GM23338 (cell line): ENCODE results near the gene CEACAM4. TPM values are rescaled to one million over a fixed set of nuclear protein-coding genes. Genes with fewer than 3 reads are reported as not detected.

Experiments used
- ATAC-seq: fragments of 200-7000 bp; cut with Tn5 transposase; 3 replicates; pipeline ENCODE4 v1.9.1; 2020
- DNase-seq: peaks from one replicate; pipeline ENCODE4 v3.0.0-alpha.2; 2015; ENCODE audit warnings: low spot score
- H2AFZ ChIP-seq: fragments of 200-600 bp; sonication (generic); 2 replicates; pipeline ENCODE4 v1.8.0; 2016; ENCODE audit warnings: antibody characterized with exemption, mild to moderate bottlenecking, moderate library complexity
- H3F3A ChIP-seq: fragments of 200-600 bp; sonication (generic); replicated peaks from 2 replicates; pipeline ENCODE4 v1.8.0; 2017; ENCODE audit warnings: antibody characterized with exemption, mixed run types, low read depth
- H3K27ac ChIP-seq: fragments of 200-600 bp; sonication (generic); 2 replicates; pipeline ENCODE4 v1.6.1; 2016; ENCODE audit warnings: low read depth
- H3K27me3 ChIP-seq: fragments of 200-600 bp; sonication (generic); 2 replicates; pipeline ENCODE4 v1.8.0; 2016; ENCODE audit warnings: mild to moderate bottlenecking, mixed run types, moderate library complexity; ENCODE audit not compliant: insufficient read depth
- H3K36me3 ChIP-seq: fragments of 200-600 bp; sonication (generic); 2 replicates; pipeline ENCODE4 v1.8.0; 2016; ENCODE audit warnings: mild to moderate bottlenecking; ENCODE audit not compliant: insufficient read depth
- H3K4me1 ChIP-seq: fragments of 200-600 bp; sonication (generic); 2 replicates; pipeline ENCODE4 v1.8.0; 2016; ENCODE audit warnings: mild to moderate bottlenecking, moderate library complexity; ENCODE audit not compliant: insufficient read depth
- H3K4me2 ChIP-seq: fragments of 200-600 bp; sonication (generic); 2 replicates; pipeline ENCODE4 v1.7.1; 2017; ENCODE audit warnings: mixed run types
- H3K4me3 ChIP-seq: fragments of 200-600 bp; sonication (generic); 2 replicates; pipeline ENCODE4 v1.6.1; 2016; ENCODE audit warnings: mixed run types
- H3K79me2 ChIP-seq: fragments of 200-600 bp; sonication (generic); replicated peaks from 2 replicates; pipeline ENCODE4 v1.8.0; 2017; ENCODE audit warnings: mild to moderate bottlenecking; ENCODE audit not compliant: insufficient read depth
- H3K9me2 ChIP-seq: fragments of 200-600 bp; sonication (generic); 2 replicates; pipeline ENCODE4 v1.8.0; 2017; ENCODE audit not compliant: insufficient read depth
- H4K20me1 ChIP-seq: fragments of 200-600 bp; sonication (generic); replicated peaks from 2 replicates; pipeline ENCODE4 v1.8.0; 2017; ENCODE audit warnings: mild to moderate bottlenecking; ENCODE audit not compliant: insufficient read depth
- H3K27ac Mint-ChIP-seq: 2 replicates; pipeline ENCODE4 v1.8.0; 2020; ENCODE audit warnings: inconsistent platforms, mild to moderate bottlenecking, moderate library complexity, mixed read lengths
- H3K27me3 Mint-ChIP-seq: 3 replicates; pipeline ENCODE4 v1.8.0; 2022; ENCODE audit warnings: low read depth, mild to moderate bottlenecking, moderate library complexity, mixed read lengths, inconsistent platforms; ENCODE audit not compliant: insufficient read depth, poor library complexity
- H3K36me3 Mint-ChIP-seq: 3 replicates; pipeline ENCODE4 v1.8.0; 2021; ENCODE audit warnings: low read depth, mild to moderate bottlenecking, inconsistent platforms, moderate library complexity, mixed read lengths
- H3K4me1 Mint-ChIP-seq: 3 replicates; pipeline ENCODE4 v1.8.0; 2020; ENCODE audit warnings: mild to moderate bottlenecking, inconsistent platforms, mixed read lengths
- H3K4me3 Mint-ChIP-seq: 3 replicates; pipeline ENCODE4 v1.8.0; 2021; ENCODE audit warnings: moderate library complexity, mild to moderate bottlenecking, inconsistent platforms, mixed read lengths
- H3K9me3 Mint-ChIP-seq: 3 replicates; pipeline ENCODE4 v1.8.0; 2020; ENCODE audit warnings: moderate library complexity, mild to moderate bottlenecking, inconsistent platforms, mixed read lengths
- CREB1 ChIP-seq: fragments of 250-450 bp; sonication (Bioruptor Pico); IDR thresholded peaks from 2 replicates; pipeline ENCODE4 v1.5.0; 2020; ENCODE audit warnings: low read depth, mild to moderate bottlenecking, moderate library complexity
- CTCF ChIP-seq, 2 experiments: fragments of 200-600 bp in 1 of 2; sonication (generic) in 1 of 2; conservative IDR thresholded peaks; 2 replicates each; pipeline versions ENCODE4 v1.5.1 to v1.6.1; 2016 to 2017; ENCODE audit warnings: antibody characterized with exemption in 2 of 2, low read depth in 2 of 2, mild to moderate bottlenecking in 2 of 2, moderate library complexity in 1 of 2
- ETS1 ChIP-seq: IDR thresholded peaks from 2 replicates; pipeline ENCODE4 v1.6.1; 2016; ENCODE audit warnings: antibody characterized with exemption
- EZH2 ChIP-seq: fragments of 200-600 bp; sonication (generic); IDR thresholded peaks from one replicate; pipeline ENCODE4 v1.8.0; 2017; ENCODE audit warnings: antibody characterized with exemption, mild to moderate bottlenecking, low read depth; ENCODE audit not compliant: unreplicated experiment
- EZH2phosphoT487 ChIP-seq: fragments of 200-600 bp; sonication (generic); IDR thresholded peaks from one replicate; pipeline ENCODE4 v1.8.1; 2018; ENCODE audit warnings: antibody characterized with exemption; ENCODE audit not compliant: unreplicated experiment
- JUNB ChIP-seq: IDR thresholded peaks from one replicate; pipeline ENCODE4 v1.6.1; 2016; ENCODE audit warnings: antibody characterized with exemption; ENCODE audit not compliant: unreplicated experiment
- NANOG ChIP-seq: IDR thresholded peaks from 2 replicates; pipeline ENCODE4 v1.6.1; 2016; ENCODE audit warnings: antibody characterized with exemption, borderline replicate concordance
- POLR2AphosphoS5 ChIP-seq: IDR thresholded peaks from 2 replicates; pipeline ENCODE4 v1.6.1; 2016; ENCODE audit warnings: antibody characterized with exemption, low read depth
- REST ChIP-seq: IDR thresholded peaks from one replicate; pipeline ENCODE4 v1.6.1; 2018; ENCODE audit warnings: antibody characterized with exemption; ENCODE audit not compliant: unreplicated experiment
- STAT1 ChIP-seq: IDR thresholded peaks from one replicate; pipeline ENCODE4 v1.6.1; 2016; ENCODE audit warnings: antibody characterized with exemption; ENCODE audit not compliant: unreplicated experiment
- ZNF114 ChIP-seq: fragments of 250-450 bp; sonication (Bioruptor Pico); IDR thresholded peaks from 2 replicates; pipeline ENCODE4 v1.5.0; 2020; ENCODE audit warnings: mild to moderate bottlenecking, moderate library complexity
- ZNF331 ChIP-seq: fragments of 250-450 bp; sonication (Bioruptor Pico); IDR thresholded peaks from 2 replicates; pipeline ENCODE4 v1.5.0; 2020; ENCODE audit warnings: low read depth, mild to moderate bottlenecking, moderate library complexity
- ZNF462 ChIP-seq: fragments of 250-450 bp; sonication (Bioruptor Pico); IDR thresholded peaks from 2 replicates; pipeline ENCODE4 v1.5.0; 2020; ENCODE audit warnings: mild to moderate bottlenecking, moderate library complexity
- polyA plus RNA-seq: library from polyadenylated mRNA; unstranded; fragments of >200 nt; fragmentation: Nextera tagmentation; extraction: Ambion mirVana; gene quantifications from 2 replicates; pipeline ENCODE4 v1.2.1, GENCODE V29; 2016
- total RNA-seq: library from RNA; depleted of rRNA; stranded (reverse); fragments of >200 nt; shearing (Covaris generic); gene quantifications from 2 replicates; pipeline ENCODE4 v1.2.3, GENCODE V29; 2014

The CEACAM4 gene
- total and polyA plus RNA-seq, 2 experiments from 2014 or later = not detected

- TF ChIP-seq CTCF (conservative IDR thresholded peaks at IDR 0.05; ENCODE audit: low read depth in 2 of 2) = no peak
- TF ChIP-seq NANOG = no peak
- TF ChIP-seq ETS1 = no peak
- TF ChIP-seq EZH2 = no peak
- TF ChIP-seq CREB1 (CRISPR knock-in tag) = no peak
- no peak for TF ChIP-seq POLR2AphosphoS5
- TF ChIP-seq JUNB = no peak
- TF ChIP-seq REST = no peak
- TF ChIP-seq EZH2phosphoT487 = no peak
- no peak for TF ChIP-seq STAT1
- TF ChIP-seq ZNF331 (CRISPR knock-in tag) = no peak
- no peak for TF ChIP-seq ZNF114 (CRISPR knock-in tag)
- no peak for TF ChIP-seq ZNF462
- DNase-seq = no peak
- Histone ChIP-seq H3F3A (no peaks in the 10 kb centered on the region), H3K27ac (no peak overlapping the region), H3K36me3 (no peaks in the 10 kb centered on the region), H3K4me3 (no peak overlapping the region), H3K27me3 (0 out of 2 replicates have a peak, but pooled peaks cover 4% of the 10 kb centered on the region), H3K4me2 (no peak overlapping the region), H2AFZ (no peak overlapping the region), H3K4me1 (no peaks in the 10 kb centered on the region), H3K9me2 (no peaks in the 10 kb centered on the region), H3K79me2 (no peaks in the 10 kb centered on the region), H4K20me1 (no peaks in the 10 kb centered on the region)
- no peak overlapping the region for H3K4me3 Mint-ChIP-seq
- H3K9me3 Mint-ChIP-seq = peaks cover 47% of the 10 kb centered on the region
- H3K4me1 Mint-ChIP-seq = 0 out of 3 replicates have a peak, but pooled peaks cover 2% of the 10 kb centered on the region
- ATAC-seq = no peak
- H3K36me3 Mint-ChIP-seq = peaks cover 29% of the 10 kb centered on the region
- no peak overlapping the region for H3K27ac Mint-ChIP-seq
- H3K27me3 Mint-ChIP-seq = peaks cover 17% of the 10 kb centered on the region
These were observed 48.0 kb downstream of the CEACAM4 start for GRCh38 chr19:41578886-41579285.
